ENCODE results near the gene IGSF9B.

IGSF9B gene

DNA sequence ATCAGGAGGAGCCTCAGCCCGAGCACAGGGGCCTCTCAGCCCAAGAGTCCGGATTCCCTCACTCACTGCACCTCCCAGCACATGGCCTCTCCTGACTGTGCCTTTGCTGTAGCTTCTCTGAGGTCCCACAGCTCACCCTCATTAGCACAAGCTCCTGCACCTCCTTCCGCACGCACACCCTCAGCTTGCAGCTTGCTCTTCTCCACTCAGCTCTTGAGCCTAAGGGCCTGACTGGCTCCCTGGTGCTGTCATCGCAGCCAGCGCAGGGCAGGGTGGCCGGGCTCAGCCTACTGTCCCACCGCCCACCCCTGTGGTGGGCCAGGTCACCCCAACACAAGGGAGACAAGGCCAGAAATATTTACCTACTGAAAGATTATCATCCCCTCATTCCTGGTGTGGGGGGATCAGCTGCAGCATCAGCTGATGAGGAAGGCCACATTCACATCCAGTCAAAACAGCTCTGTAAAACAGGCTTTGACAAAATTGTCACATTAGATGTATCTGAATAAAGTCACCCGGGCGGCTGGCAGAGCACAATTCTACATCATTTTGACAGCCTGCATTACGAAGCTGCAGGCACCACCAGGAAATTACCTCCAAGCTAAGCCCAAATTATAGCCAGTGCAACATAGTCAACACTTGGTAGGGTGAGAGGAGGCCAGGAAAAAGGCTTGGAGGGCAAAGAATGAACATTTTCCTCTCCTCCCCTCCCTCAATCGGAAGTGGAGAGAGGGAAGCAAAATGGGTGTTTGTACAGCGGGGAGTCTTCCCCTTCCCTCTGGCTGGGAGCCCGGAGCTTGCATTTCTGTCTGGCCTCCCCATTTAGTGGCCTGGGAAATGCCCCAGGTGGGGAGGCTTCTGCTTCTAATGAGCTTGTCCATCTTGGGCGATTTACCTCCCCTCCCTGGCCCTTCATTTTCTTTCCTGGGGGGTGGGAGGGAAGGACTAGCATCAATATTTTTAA, 29.5 kb upstream of the IGSF9B start:
- no peak for DNase-seq (ENCODE audit: low spot score)

DNA sequence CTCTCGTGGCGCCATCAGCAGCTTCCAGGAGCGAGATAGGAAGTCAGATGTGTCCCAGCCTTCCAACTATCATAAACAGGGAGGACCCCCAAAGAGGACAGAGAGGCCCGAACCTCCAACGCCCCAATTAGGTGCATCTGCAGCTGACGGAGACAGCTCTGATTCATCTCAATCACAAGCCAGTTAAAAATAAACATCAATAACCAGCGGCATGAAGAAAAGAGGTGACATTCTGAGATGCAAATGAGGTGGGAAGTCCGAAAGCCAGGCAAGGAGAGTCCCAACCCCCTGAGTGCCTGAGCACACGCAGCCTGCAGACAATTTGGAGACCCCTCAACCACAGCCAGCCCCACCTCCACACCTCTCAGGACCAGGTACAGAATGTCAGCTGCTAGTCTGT, 28.1 kb upstream of the IGSF9B start:
- no peak for DNase-seq (ENCODE audit: low spot score)

DNA sequence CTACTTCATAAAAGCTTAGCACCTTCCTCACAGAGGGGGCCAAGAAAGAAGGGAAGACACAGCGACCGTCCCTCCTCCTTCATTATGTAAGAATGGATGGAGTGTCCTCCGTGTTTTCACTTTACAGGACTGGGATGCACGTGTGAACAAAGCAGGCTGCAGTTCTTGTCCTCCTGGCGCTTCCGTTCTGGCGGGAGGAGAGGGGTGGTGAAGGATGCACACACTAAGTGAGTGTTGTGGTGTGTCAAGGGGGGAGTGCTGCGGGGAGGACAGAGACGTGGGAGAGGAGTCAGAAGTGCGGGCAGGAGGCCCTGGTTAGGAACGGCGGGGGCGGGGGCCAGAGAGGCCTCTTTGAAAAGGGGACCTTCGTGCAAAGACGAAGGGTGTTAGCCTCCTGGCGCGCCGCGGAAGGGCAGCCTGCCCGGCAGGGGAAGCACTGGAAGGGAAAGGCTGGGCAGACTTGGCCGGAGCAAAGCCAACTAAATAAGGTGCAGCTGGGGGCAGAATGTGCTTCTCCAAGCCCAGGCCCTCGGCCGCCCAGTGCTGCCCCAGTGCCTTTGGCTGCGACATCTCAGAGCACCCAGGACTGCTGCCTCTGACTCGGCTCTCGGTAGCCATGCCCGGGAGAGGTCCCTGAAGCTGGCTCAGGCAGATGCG, 27.0 kb upstream of the IGSF9B start:
- no peak for DNase-seq (ENCODE audit: low spot score)

DNA sequence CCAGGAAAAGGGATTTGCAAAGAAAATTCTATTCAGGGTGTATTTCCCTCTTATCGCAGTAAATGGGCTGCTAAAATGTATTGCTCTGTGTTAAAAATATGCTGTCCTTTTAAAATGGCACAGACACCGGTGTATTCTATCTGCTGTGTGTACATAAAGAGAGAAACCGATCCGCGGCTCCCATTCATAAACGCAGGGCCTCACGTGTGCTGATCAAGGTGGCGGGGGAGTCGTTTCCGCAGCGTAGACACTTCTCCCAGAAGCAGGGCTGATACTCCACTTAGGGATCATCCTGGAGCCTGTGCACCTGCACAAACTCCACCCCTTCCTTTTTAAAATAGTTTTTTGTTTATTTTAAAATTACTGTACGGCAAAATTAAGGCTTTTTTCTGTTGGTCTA, 26.1 kb upstream of the IGSF9B start:
- DNase-seq (ENCODE audit: low spot score), result no peak

DNA sequence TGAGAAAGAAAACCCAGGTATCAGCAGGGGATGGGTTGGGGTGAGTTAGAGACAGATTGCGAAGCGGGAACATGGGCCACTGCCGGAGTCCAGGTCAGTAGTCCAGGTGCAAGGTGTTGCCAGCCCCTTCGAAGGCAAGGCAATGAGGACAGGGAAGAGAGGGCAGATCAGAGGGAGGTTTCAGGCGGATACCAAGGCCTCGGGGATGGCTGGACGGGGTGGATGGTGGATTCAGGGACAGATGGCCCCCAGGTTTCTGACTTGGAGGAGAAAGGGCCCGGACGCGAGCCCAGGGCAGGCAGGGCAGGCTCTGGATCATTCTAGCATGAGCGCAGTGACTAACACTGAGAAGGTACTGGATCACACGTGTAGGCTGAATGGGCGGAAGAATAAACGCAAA, 25.4 kb upstream of the IGSF9B start:
- DNase-seq (ENCODE audit: low spot score), result no peak

DNA sequence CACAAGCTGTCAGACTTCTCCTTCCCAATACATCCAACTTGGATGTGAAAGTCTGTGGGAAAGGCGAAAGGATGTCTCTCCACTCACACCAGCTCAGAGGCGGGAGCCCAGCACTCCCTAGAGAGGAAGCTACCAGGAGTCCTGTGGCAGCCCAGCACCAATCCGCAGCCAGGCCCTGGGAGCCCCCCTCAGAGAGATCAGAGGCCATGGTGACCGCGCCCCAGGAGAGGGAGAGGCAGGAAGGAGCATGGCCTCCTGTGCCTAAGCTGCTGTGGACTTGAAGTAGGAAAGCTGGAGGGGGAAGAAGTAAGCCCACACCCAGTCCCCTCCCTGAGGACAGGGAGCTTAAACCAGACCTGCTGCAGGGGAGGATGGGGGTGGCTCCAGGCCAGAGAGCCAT, 24.4 kb upstream of the IGSF9B start:
- no peak for DNase-seq (ENCODE audit: low spot score)

DNA sequence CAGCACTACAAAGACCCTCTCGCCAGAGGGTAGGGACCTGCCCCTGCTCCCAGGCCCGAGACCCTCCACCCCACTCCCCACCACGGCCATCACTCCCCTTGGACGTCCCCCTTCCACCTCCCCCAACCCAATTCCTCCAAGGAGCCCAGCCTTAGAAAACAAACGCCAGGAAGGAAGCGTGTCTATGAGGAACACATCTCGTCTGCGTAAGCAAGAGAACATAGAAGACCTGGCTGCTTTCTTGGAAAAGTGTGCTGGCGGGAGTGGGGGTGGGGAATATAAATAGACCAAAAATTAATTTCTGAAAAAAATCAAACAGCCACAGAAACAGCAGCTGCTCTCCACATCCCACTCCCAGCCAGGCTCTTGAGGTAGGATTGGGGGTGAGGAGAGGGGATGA, 23.9 kb upstream of the IGSF9B start:
- no peak for DNase-seq (ENCODE audit: low spot score)

DNA sequence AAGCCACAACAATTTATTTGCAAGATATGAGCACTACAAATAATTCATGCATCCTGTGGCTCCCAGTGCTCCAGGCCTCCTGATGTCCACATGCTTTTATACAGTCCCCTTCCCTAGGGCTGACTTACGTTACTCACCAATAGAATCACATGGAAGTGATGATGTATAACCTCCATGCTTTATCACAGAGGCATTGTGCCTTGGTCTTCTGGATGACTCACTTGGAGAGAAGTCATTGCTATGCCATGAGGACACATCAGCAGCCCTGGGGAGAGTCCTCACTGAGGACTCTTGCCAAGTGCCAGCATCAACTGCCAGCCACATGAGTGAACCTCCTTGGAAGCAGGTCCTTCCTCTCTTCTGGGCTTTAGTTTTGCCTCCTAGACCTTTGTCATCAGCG, 22.0 kb upstream of the IGSF9B start:
- no peak for DNase-seq (ENCODE audit: low spot score)

DNA sequence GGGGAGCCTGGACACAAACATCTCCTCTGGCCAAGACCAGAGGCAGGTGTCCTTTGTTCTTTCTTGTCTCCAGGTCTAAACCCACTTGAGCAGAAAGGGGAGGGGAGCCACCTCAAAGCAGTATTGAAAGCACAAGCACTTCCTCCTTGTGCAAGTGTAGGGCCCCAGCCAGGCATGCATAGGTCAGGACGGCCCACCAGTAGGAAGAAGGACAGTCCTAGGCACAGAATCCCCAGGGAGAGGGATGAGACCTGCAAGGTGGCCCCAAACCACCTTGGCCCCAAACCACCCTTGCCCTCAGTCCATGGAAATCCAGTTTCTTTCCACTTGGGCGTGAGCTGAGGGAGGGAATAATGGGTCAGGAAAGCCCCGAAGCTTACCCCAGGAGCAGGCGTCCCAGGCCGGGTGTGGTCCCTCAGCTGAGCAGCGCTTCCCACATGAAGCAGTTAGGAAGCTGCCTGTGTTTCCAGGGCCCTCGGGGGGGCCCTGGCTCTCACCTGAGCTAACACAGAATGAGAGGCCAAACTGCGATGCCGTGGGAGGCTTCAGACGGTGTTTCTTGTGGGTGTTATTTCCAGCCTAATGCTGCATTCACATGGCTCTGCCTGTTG, 20.4 kb upstream of the IGSF9B start:
- DNase-seq (ENCODE audit: low spot score), result no peak

DNA sequence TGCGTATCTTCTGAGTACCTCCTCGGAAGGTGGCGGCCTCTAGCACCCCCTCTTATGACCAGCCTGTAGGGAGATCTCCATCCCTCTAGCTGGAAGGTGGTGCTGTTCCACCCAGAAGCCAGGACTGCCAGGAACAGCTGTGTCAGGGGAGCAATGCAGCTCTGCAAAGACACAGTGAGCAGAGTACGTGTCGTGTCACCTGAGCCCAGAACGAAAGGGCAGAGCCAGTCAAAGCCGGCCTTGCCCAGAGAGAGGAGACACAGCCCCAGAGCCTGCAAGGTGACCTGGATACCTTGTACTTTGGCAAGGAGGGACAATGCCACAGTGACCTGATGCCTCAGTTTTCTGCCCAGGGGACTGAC, 18.7 kb upstream of the IGSF9B start:
- DNase-seq (ENCODE audit: low spot score), result no peak

DNA sequence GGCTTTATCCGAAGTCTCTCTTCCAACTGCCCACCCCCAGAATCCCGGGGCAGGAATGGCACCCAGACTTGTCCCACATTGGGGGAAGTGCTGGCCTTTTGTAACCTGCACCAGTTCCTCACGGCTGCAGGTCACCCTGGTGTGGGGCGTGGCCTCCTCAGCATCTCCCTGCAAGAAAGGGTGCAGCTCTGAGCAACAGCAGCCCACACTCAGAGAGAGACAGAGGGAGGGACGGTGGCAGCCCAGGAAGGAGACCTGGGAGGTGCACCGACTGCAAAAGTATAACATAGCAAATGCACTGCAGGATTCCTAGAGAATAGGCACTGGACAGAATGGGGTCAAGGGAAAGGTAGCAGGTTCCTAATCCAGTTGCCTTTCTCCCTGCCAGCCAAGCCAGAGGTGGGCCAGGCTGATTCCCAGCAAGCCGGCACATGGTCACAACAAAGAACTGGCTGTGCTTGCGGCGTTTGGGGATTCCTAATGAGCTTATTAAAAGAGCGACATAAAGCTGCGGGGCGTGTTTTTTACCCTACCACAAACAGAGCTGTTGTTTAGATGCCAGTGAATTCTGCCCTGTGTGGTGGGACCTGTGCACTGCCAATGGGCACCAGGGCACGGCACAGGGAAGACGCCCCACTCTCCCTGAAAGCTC, 18.2 kb upstream of the IGSF9B start:
- DNase-seq (ENCODE audit: low spot score), result no peak

DNA sequence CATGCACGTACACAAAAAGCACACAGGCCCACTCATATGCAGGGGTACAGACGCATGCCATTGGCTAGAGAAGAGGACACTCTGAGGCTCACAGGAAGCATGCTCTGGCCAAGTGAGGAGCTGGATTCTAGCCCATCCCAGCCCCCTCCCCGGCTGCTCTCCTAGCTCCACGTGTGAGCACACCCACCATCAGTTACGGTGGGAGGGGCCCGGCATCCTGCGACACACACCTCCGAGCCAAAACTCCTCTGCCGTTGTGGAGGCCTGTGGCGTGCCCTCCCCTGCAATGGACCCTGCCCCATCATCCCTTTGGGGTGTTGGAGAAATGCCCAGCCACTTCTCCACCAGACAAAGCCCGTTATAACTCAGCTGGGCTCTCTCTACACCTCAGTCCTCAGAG, 15.1 kb upstream of the IGSF9B start:
- no peak for DNase-seq (ENCODE audit: low spot score)

DNA sequence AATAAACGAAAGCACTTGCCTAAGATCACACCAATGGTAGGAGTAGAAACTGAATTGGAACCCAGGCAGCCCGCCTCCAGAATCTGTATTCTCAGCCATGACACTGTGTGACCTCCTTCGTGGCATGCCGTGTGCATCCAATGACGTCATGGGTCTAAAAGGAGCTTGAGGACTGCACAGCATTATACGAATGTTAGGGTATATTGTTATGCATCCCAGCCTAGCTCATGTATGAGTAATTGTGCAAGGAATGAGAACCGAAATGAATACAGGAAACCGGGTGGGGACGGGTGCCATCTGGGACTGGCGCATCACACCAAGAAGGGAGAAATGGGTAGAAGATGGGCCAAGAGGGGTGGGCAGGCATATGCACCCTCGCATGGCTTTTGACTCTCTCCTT, 12.3 kb upstream of the IGSF9B start:
- DNase-seq (ENCODE audit: low spot score), result no peak

DNA sequence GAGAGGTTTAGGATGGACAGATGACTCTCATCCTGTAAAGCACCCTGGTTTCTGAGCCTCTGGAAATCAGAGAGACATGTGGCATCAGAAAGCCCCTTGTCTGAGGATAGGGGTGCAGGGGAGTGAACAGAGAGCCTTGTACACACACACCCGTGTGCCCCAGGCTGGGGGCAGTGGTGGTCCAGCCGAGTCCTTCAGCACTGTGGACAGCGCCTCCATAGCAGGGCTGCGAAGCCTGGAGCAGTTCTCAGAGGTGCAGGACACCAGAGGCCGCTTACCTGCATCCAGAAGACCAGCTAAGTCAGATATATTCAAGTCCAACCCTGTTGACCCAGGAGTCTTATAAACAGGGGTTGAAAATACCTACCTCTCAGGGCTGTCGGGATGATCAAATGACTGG, 11.5 kb upstream of the IGSF9B start:
- DNase-seq (ENCODE audit: low spot score), result no peak

DNA sequence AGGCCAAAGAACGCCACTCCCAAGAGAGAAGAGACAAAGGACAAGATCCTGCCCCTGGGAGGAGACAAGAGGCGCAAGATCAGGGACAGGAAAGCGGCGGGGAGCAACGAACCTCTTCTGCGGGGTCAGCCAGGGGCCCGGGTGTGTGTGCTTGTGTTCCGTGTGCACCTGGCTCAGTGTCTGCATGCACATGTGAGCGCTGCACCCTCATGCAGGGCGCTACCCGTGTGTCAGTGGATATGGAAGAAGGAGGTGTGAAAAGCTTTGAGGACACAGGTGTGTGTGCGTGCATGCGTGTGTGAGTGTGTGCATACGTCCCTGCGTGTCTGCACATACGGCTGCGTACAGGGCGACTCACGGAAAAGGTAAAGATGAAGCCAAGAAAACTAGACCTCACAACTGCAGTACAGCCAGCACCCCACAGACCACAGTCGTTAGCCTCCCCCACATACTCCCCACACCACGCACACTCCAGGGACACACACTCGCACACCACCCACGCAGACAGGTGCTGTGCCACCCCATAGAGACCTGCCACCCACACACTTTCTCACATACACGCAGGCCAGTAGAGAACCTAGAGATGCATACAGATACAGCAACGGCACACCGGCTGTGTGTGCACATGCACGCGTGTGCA, 11.0 kb upstream of the IGSF9B start:
- no peak for DNase-seq (ENCODE audit: low spot score)

DNA sequence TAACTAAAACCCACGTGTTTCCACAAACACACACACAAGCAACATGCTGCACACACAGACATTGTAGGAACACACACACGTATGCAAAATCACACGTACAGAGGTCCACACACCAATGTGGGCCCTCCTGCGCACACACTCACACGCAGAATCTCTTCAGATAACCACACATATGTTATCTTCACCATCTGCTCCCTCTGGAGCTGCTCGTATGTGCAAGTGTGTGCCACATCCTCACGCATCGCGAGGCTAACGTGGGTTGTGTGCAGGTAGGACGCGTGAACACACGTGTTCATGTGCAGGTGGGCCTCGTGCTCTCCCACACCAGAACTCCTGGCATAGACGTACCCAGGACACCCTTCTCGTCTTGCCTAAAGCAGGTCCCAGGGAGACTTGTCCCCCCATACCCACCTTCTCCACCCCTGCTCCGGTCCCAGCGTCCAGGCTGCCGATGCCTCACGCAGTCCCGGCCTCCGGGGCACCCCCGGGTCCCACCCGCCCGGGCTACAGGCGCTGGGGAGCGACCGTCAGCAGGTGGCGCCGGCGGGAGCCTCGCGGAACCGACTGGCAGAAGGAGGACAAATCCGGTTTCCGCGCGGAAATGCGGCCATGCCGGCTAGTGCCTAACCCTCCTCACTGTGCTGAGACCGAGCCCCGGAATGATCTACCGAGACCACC, 10.3 kb upstream of the IGSF9B start:
- DNase-seq (ENCODE audit: low spot score), result no peak

DNA sequence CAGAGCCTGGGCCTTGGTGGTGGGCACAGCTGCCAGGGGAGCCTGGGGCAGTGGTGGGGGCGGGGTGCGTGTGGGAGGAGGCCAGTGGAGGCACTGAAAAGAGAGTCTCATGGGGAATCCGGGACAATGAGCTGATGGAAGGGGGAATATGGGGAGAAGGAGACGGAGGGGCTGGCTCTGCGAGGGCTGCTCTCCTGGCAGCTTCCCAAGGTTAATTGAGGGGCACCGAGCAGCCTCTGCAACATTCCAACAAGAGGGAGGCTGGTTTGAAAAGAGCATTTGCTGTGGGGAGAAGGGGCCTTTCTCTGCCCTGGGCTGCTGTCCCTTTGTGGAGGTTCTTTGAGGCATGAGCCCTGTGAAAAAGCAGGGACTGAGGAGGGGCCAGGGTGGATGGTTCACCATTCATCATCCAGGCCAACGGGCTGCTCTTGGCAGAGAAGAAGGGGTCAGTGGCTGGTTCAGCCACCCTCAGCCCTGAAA, 9.4 kb upstream of the IGSF9B start:
- DNase-seq (ENCODE audit: low spot score), result no peak

DNA sequence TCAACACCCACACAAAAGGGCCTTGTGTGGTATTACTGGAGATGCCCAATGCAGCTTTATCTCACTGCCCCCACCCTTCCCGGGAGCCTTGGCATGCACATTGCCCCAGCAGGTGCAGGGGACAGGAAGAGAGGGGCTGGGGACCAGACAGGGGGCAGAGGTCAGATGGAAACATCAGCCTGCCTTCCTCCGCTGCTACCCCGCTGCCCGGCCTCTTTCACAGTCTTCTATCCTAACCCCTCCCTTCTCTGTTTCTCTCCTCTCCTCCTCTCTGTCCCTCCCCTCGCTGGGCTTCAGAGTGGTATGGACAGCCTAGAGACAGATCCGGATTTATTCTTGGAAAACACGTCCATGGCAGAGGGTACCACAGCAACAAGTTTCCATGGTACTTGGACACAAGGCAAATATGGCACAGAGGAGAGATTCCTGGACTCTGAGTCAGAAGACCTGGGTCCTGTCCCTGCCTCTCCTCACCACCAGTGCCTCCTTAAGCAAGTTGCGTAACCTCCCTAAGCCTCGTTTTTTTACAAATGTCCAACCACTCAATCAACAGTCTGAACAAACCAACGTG, 8.3 kb upstream of the IGSF9B start:
- no peak for DNase-seq (ENCODE audit: low spot score)

DNA sequence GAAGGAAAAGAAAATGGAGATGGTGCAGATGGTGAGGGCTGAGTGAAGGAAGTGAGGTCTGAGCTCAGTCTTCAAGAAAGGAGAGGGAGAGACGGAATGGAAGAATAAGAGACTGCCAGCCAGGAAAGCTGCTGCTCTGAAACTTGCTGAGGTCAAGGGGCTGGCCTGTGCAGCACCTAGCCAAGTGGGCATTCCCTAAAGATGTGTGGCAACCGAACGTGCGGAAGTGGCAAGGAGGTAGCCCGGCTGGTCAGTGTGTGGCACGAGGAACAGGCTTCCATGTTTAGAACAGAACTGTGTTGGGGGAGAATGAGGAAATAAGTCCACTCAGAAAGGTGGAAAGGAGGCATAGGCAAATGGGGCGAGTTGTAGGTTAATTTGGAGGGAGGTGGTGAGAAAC, 7.6 kb upstream of the IGSF9B start:
- DNase-seq (ENCODE audit: low spot score), result no peak

DNA sequence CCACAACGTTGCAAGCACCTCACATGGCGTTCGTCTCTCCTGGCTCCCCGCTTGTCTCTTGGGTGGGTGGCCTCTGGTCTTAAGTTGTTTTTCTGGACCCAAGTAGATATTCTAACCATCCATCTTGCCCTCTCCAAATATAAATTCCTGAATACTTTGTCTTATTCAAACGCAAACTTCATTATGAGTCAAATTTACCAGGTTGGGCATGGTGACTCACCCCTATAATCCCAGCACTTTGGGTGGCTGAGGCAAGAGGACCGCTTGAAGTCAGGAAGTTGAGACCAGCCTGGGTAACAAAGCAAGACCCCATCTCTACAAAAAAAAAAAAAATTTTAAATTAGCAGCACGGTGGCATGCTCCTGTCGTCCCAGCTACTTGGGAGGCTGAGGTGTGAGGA, 5.1 kb upstream of the IGSF9B start:
- no peak for DNase-seq (ENCODE audit: low spot score)

DNA sequence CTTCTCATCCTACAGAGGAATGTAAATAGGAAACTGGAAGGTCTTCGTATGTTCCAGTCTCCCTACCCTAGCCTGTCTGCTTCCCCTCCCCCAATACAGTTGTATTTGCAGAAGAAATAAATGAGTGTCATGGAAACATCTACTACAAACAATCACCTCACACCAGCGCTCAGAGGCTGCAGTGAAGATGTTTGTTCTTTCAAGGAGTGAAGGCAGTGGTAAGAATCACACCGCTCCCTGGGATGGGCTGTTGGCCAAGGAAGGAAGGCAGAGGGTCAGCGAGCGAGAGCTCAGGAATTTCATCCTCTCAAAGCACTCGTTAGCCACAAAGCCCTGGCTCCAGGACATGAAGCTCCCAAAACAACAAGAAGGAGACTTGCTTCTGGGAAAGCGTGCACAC, 1.1 kb upstream of the IGSF9B start:
- DNase-seq (ENCODE audit: low spot score), result no peak
